Ammon's horn (tissue), 1 donor: ENCODE results near the gene FBXO21.
"Not testable (repeated sequence)": the region's sequence is repeated elsewhere in the genome, so short reads cannot be mapped to it uniquely, and the experiment has no call there.

ENCODE experiments used
- DNase-seq: peaks from one replicate; pipeline ENCODE4 v3.0.0-alpha.2; 2016; ENCODE audit warnings: low spot score

The FBXO21 gene

DNA sequence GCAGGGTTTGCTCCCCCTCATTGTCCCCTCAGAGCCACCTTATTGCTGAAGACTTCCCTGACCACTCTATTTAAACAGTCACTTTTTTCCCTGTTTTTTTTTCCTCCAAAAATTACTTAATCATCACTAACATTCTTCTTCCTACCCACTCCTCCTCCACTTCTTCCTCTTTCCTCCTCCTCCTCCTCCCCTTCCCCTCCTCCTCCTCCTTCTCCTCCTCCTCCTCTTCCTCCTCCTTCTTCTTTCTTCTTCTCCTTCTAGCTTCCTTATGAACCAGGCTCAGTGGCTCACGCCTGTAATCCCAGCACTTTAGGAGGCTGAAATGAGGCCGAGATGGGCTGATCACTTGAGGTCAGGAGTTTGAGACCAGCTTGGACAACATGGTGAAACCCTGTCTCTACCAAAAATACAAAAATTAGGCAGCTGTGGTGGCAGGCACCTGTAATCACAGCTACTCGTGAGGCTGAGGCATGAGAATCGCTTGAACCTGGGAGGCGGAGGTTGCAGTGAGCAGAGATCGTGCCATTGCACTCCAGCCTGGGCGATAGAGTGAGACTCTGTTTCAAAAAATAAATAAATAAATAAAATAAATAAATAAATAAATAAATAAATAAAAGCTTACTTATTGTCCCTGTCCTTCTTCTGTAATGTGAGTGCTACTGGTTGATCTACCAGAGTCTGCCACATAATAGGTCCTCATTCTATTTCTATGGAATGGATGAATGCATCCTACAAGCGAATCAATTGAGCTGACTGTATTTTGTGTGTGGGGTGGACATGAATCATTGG, 9.9 kb upstream of the FBXO21 start:
- not testable (repeated sequence) for DNase-seq

DNA sequence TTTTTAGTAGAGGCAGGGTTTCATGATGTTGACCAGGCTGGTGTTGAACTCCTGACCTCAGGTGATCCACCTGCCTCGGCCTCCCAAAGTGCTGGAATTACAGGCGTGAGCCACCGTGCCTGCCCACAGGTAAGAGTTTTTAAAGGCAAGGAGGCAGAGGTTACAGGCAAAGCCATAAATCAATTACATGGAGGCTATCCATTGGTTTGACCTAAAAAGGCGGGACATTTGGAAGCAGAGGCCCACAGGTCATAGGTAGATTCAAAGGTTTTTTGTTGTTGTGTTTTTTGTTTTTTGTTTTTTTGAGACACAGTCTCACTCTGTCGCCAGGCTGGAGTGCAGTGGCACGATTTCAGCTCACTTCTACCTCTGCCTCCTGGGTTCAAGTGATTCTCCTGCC, 6.1 kb upstream of the FBXO21 start:
- not testable (repeated sequence) for DNase-seq

DNA sequence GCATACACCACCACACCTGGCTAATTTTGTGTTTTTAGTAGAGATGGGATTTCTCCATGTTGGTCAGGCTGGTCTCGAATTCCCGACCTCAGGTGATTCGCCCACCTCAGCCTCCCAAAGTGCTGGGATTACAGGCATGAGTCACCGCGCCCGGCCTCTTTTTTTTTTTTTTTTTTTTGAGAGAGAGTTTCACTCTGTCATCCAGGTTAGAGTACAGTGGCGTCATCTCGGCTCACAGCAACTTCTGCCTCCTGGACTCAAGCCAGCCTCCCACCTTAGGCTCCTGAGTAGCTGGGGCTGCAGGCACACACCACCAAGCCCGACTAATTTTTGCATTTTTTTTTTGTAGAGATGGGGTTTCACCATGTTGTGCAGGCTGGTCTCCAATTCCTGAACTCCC, 4.8 kb upstream of the FBXO21 start:
- not testable (repeated sequence) for DNase-seq

DNA sequence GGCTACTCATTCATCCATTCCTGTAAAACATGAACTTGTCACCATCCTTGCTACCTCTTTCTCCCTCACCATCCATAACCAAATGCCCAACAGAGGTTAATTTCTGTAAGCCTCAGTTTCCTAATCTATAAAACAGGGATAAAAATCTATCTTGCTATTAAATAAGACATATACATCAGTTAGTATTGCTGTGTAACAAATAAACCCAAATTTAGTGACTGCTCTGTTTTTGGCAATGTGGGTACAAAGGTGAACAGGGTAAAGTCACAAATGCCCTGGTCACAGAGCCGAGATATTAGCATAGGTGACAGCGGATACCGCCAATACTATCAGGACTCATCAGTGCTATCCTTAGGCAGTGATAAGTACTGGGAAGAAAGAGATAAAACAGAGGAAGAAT, 3.6 kb upstream of the FBXO21 start:
- DNase-seq, result no peak

DNA sequence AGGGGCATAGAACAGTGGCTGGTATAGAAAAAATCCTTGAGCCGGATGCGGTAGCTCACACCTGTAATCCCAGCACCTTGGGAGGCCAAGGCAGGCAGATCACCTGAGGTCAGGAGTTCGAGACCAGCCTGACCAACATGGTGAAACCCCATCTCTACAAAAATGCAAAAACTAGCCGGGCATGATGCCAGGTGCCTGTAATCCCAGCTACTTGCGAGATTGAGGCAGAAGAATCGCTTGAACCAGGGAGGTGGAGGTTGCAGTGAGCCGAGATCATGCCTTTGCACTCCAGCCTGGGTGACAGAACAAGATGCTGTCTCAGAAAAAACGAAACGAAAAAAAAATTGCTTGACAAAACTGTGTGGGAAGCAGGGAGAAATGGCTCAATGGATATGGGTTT, 2.3 kb upstream of the FBXO21 start:
- not testable (repeated sequence) for DNase-seq

DNA sequence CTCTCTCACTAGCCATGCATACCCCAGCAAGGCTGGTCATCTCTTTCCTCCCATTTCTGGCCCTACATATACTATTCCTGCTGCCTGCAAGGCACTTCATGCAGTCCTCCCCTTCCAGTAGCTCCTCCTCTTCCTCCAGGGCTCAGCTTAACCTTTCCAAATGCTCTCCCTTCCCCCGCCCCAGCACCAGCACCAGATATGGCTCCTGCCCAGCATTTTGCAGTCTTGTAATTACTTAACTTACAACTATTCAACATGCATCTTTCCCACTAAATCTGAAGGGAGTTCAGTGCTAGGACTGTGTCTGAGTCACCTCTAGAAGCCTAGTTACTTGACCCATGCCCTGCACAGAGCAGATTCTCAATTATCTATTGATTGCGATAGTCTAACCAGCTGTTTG, 1.8 kb upstream of the FBXO21 start:
- DNase-seq, result no peak

DNA sequence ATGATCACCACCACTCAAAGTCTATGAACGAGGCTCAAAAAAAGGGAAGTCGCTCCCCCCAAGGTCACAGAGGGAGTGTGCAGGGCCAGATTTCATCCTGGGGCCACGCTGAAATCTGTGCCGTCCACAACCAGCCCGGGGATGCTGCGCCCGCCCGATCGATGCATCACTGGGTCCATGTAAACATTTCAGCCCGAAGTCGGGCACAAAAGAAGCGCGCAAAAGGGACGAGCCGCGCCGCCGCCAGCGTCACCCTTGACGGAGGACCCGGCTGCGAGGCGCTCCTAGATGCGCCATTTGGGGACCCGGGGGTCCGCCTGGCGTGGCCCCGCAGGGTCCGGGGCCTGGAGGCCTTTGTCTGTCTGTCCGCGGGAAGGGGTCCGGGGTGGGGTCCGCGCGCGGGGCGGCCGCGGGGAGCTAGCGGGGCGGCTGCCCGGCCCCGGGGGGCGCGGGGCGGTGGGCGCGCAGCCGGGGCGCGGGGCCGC, 503 bp downstream of the FBXO21 start:
- DNase-seq, result peak; percentile 29

DNA sequence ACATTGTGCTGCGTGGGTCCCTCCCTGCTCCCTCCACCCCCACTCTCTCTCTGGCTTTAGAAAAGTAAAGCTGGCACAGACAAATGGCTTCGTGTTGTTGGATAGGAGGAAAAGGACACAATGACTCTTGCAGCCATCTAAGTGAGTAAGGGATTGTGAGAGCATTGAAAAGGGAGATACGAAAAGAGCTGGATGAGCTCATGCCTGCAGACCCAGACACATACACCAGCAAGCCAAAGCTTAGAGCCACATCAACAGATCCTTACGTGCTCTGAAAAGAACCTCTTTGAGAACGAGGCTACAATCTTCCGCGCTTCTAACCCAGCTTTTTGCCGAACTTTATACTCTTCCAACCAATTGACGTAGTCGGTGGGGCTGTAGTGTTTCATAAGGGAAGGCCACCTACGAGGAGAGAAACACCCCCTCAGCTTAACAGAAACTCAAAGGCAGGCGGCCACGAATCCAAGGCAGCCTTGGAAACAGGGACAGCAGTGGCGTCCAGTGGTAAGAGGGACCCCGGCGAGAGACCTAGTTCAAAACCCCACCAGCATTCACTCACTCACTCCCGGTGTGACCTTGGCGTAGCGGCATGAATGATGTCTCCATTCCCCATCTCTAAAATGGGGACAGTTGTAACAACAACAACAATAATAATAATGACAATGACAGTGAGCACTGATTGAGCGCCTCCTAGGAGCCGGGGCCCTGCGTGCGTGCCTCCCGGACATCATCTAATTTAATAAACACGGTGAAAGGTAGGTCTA, 1.1 kb downstream of the FBXO21 start:
- peak; percentile 75 for DNase-seq

DNA sequence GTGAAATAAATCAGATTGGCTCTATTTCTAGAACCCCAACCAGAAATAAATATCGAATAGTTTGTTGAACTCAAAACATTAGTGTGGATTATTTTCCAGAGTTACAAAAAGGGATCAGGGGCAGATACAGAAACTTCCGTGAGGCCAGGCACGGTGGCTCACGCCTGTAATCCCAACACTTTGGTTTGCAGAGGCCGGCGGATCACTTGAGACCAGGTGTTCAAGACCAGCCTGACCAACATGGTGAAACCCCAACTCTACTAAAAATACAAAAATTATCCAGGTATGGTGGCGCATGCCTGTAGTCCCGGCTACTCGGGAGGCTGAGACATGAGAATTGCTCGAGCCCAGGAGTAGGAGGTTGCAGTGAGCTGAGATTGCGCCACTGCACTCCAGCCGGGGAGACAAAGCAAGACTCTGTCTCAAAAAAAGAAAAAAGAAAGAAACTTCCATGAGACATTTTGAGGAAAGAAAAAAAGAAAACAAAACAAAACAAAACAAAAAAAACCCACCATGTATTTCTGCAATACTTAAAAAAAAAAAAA, 2.1 kb downstream of the FBXO21 start:
- no peak for DNase-seq

DNA sequence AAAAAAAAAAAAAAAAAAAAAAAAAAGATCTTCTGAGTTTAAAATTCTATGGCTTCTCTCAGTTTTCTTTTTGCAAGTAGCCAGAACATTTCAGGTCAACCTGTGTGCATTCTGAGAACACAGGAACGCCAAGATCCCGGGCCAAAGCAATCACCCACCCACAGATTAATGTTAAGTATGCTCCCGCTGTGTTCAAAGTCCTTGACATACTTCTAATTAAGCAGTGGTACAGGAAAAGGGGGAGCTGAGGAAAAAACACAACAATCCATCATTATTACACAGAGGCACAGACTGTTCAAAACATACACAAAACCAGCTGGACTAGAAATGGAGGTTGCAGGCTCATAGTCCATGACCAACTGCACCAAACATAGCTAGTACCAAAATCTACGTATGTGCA, 2.8 kb downstream of the FBXO21 start:
- peak; percentile 11 for DNase-seq

DNA sequence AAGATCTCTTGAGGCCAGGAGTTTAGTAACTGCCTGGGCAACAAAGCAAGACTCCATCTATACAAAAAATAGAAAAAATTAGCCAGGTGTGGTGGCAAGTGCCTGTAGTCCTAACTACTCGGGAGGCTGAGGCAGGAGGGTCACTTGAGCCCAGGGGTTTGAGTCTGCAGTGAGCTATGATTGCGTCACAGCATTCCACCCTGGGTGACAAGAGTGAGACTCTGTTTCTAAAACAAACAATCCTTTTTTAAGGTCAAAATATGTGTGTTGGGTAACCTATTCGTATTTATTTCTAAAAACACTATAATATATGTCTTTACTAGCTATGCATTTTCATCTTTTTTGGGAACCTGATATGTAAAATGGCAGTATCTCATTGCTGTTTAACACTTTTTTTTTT, 7.4 kb downstream of the FBXO21 start:
- no peak for DNase-seq

DNA sequence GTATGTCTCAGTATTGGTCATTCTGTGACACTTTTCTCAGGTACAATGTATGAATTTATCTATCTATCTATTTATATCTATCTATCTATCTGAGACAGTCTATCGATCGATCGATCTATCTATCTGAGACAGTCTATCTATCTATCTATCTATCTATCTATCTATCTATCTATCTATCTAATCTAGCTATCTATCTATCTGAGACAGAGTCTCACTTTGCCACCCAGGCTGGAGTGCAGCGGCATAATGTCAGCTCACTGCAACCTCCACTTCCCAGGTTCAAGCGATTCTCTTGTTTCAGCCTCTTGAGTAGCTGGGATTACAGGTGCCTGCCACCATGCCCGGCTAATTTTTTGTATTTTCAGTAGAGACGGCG, 8.8 kb downstream of the FBXO21 start:
- not testable (repeated sequence) for DNase-seq

DNA sequence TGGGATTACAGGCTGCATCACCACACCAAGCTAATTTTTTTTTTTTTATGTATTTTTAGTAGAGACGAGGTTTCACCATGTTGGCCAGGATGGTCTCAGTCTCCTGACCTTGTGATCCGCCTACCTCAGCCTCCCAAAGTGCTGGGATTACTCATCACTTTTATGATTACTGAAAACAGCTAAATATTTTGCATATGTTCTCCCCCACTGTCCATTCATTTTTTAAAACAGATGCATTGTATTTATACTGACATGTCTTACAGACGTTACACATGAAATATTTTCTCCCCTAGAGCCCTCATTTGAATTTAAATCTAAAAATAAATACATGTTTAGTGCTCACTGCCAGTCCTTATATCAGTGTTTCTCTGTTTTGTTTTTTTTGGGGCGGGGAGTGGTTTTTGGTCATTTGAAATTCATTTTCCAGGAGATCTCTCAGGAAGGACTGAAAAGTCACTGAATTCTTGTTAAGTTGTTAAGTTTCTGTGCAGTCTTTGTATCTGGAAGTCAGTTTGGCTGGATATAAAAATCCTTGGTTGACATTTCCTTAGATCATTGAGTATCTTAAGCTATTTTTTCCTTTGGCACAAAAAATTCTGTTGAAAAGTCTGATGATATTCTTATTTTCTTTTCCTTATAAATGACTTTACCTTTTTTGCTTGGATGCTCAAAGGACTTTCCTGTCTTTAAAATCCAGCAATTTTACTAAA, 9.4 kb downstream of the FBXO21 start:
- no peak for DNase-seq

DNA sequence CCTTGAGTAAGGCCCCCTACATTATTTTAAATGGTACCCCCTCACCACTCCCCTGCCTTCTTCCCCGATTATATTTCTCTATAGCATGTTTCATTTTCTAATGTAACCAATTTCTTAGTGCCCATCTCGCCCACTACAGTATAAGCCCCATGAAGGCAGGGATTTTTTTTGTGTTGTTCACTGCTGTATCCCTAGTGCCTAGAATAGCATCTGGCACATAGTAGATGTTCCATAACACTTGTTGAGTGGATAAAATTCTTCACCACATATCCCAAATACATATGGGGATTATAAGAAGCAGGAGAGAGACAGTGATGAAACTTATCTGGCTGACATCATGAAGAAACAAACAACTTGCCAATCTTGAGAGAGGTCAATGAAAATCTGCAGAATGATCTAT, 11.5 kb downstream of the FBXO21 start:
- DNase-seq, result no peak

DNA sequence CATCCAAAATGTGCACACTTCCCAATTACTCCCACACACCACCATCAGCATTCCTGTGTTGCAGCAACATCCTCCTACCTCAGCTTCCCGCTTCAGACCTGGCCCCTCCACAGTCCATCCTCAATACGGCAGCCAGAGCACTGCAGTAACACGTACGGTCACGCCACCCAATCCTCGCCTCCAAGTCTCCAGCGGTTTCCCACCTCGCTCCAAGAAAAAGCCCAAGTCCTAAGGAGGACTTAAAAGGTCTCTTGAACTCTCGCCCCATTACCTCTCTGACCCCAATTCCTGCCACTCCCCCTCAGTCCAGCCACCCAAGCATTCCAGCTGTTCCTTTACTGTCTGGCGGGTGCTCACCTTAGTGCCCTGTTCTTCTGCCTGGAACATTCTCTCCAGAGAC, 12.0 kb downstream of the FBXO21 start:
- no peak for DNase-seq

DNA sequence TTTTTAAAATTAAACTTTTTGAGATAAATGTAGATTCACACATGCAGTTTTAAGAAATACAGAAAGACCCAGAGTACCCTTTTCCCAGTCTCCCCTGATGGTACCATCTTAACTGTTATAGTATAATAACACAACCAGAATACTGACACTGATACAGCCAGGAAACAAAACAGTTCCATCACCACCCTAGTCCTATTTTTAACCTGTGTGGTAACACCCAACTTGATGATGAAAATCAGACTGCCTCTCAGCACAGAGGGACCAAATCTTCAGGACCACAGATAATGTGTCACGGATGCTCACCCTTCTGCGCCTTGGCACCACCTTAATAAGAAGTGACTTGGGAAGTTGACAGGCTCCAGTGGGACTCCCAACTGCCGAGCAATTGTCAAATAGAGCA, 18.1 kb downstream of the FBXO21 start:
- DNase-seq, result no peak

DNA sequence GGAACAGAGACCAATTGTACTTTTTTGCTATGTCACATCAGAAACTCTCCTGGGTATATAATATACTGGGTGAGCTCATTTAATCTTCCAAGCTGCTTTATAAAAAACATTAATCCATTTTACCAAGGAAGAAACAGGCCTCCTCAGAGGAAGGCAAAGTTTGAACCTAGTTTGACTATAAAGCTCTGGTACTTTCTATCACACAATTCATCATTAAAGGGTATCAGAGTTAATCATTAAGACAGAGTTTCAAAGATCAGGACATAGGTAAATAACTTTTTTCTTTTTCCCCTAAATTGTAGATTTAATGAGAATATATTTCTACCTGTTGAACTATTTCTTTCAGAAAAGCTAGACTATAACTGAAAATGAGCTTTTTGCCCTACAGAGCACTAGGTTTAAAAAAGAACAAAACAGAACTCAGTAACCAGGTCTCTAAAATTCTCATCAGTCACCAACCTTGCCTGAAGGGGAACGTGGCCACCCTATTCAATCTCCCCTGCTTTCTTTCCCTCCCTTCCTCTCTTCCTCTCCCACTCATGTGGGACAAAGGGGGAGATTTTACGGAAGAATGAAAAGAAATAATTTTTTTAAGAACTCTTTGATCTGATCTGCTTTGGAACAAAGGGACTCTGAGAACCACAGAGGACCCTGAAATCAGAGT, 18.6 kb downstream of the FBXO21 start:
- DNase-seq, result no peak

DNA sequence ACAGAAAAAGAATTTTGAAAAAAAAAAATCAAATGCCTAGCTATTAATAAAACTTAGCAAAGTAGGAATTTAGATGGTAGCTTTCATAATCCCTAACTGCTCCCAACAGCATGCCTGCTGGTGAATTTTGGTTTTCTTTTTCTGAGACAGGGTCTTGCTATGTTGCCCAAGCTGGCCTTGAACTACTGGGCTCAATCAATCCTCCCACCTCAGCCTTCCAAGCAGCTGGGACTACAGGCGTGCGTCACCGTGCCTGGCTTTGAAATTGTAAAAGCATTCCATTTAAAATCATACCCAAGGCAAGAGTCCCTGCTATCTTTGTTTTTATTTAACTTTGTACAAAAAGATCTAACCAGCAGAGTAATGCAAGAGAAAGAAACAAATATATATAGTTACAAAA, 20.7 kb downstream of the FBXO21 start:
- no peak for DNase-seq

DNA sequence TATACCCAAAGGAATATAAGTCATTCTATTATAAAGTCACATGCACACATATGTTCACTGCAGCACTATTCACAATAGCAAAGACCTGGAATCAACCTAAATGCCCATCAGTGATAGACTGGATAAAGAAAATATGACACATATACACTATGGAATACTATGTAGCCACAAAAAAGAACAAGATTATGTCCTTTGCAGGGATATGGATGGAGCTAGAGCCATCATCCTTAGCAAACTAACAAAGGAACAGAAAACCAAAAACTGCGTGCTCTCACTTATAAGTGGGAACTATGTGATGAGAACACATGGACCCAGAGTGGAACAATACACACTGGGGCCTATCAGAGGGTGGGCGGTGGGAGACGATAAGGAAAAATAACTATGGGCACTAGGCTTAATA, 21.3 kb downstream of the FBXO21 start:
- no peak for DNase-seq

DNA sequence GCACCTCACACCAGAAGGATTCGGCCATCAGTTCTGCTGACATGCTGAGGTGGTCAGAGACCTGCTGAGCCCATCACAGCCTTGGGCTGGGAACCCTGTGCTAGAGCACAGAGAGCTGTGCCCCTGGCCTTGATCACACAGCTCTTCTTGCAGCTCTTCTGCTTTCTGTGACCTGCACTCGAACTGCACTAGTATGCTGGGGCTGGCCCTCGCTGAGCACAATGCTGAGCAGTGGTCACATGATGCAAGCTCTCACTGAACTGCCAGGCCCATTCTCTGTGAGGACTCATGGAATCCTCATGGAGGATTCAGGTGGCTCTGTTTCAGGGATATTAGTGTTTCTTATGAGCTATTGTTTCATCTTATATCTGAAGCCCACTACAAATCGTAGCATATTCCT, 22.5 kb downstream of the FBXO21 start:
- no peak for DNase-seq

DNA sequence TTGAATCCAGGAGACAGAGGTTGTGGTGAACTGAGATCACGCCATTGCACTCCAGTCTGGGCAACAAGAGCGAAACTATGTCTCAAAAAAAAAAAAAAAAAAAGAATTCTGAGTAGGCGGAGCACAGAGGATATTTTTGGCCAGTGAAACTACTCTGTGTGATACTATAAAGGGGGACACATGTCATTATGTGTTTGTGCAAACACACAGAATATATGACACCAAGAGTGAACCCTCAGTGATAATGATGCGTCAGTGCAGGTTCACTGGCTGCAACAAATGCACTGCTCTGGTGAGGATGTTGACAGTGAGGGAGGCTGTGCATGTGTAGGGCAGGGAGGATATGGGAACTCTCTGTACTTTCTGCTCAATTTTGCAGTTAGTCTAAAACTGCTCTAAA, 24.2 kb downstream of the FBXO21 start:
- DNase-seq, result no peak

DNA sequence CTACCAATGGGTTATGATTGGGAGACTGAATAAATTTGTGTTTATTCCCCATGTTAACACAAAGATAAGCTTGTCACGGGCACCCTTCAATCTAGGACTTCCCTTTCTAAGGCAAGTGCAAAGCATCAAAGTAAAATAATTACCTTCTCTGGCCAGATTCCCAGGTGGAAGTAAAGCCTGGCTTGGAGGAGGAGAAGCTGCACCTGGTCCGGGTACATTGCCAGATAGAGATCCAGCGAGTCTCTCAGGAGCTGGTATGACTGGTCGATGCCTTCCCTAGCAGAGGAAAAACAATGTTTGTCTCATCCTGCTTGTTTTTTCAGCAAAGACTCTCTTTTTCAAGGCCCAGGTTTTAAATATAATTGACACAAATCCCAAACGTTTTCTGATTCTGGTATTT, 24.9 kb downstream of the FBXO21 start:
- DNase-seq, result no peak
